ENCODE data around the gene TNS1. TPM values are rescaled to one million over a fixed set of nuclear protein-coding genes. Genes with fewer than 3 reads are reported as not detected.
A peak's percentile ranks its signal among the peaks of the same experiment; 100 is the strongest.

The TNS1 gene
- total and polyA plus RNA-seq, 7 donors = 73.4 to 742 (median 276) TPM

DNA sequence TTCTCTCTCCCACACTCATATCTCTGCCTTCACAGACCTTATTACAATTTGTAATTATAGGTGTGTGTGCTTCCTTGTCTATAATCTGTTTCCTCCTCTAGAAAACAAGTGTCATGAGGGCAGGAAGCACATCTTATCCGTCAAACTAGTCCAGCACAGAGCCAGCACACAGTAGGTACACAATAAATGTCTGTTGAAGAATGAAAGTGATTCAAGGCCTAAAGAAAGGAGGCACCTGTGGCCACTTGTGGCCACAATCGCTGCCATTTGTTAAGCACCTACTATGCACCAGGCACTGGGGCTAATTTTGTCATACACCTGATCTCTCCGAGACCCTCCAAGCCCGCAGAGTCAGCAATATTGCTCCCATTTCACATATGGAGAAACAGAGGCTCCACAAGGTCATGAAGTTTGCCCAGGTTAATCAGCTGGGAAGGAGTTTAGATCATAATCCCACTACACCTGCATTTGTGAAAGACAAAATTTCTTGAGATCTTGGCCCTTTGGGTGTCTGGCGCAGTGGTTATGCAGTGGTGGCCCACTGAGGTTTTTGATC lies 78.4 kb downstream of the TNS1 start:
- peaks cover 88% of the 10 kb centered on the region for H3K4me1 ChIP-seq
- no peaks in the 10 kb centered on the region for H3K27me3 ChIP-seq (ENCODE audit: insufficient read depth in 3 of 3, low read length in 2 of 3)
- TF ChIP-seq, protein P1, sequence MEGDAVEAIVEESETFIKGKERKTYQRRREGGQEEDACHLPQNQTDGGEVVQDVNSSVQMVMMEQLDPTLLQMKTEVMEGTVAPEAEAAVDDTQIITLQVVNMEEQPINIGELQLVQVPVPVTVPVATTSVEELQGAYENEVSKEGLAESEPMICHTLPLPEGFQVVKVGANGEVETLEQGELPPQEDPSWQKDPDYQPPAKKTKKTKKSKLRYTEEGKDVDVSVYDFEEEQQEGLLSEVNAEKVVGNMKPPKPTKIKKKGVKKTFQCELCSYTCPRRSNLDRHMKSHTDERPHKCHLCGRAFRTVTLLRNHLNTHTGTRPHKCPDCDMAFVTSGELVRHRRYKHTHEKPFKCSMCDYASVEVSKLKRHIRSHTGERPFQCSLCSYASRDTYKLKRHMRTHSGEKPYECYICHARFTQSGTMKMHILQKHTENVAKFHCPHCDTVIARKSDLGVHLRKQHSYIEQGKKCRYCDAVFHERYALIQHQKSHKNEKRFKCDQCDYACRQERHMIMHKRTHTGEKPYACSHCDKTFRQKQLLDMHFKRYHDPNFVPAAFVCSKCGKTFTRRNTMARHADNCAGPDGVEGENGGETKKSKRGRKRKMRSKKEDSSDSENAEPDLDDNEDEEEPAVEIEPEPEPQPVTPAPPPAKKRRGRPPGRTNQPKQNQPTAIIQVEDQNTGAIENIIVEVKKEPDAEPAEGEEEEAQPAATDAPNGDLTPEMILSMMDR (IDR thresholded peaks at IDR 0.05) = no peak
- intact Hi-C loops (cut with DNase I) = no loop called here
- H3K9me3 ChIP-seq = no peaks in the 10 kb centered on the region
- WGBS, 3 donors = 76 to 90% (median 80%) methylated on average over 5 of the region's 5 CpGs
- DNase-seq (no peak), ATAC-seq (no peak)
- peak overlapping the region; percentile 97 for H3K27ac ChIP-seq
- H3K4me3 ChIP-seq = no peak overlapping the region
- no peaks in the 10 kb centered on the region for H3K36me3 ChIP-seq (ENCODE audit: insufficient read depth in 1 of 2, low read depth in 1 of 2)

DNA sequence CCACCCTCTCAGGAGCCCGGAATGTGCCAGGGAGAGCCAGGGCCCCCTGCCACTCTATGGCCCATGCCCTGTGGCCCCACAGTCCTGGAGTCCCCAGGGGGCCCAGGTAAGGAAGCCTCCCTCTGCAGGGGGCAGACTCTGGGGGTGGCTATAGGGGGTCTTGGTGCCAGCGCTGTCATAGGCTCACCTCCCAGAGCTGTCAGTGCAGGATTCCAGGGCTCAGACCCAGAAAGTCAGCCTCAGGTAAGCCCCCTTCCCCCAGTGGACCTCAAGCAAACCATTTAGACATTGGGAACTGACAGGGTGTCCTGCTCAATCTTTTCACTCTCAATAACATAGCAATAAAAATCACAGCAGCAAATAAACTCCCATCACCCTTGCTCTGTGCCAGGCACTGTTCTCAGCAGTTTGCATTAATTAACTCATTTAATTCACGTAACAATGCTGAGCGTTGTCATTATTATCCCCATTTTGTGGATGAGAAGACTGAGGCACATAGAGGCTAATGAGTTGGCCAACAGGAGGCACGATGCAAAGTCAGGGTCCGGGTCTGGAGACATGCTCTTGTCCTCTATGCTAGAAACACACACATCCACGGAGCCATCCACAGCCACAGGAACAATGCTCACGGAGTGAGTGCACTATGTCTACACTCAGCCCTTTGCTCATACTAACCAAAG lies 79.6 kb downstream of the TNS1 start:
- H3K9me3 ChIP-seq = no peaks in the 10 kb centered on the region
- H3K4me1 ChIP-seq = peaks cover 86% of the 10 kb centered on the region
- H3K27me3 ChIP-seq (ENCODE audit: insufficient read depth in 3 of 3, low read length in 2 of 3) = no peaks in the 10 kb centered on the region
- 81 to 91% (median 86%) methylated on average over 8 of the region's 8 CpGs for WGBS, 3 donors
- ATAC-seq (no peak), DNase-seq (peak in 1 of 2 donors; percentile 12)
- no peak overlapping the region for H3K4me3 ChIP-seq
- H3K27ac ChIP-seq = peak overlapping the region; percentile 97
- H3K36me3 ChIP-seq (ENCODE audit: insufficient read depth in 1 of 2, low read depth in 1 of 2) = no peaks in the 10 kb centered on the region
- intact Hi-C loops (cut with DNase I) = no loop called here
- TF ChIP-seq, protein P1 (IDR thresholded peaks at IDR 0.05) = no peak

GRCh38 chr2:217922101-217923006 lies 80.4 kb downstream of the TNS1 start:
- peak overlapping the region; percentile 8 for H3K4me3 ChIP-seq
- DNase-seq (peak; percentile 57 to 78), ATAC-seq (peak; percentile 48 to 64 (median 50))
- WGBS, 3 donors = 25 to 45% (median 36%) methylated on average over 16 to 19 of the region's 19 CpGs
- intact Hi-C loops (cut with DNase I) = no loop called here
- H3K27me3 ChIP-seq (ENCODE audit: insufficient read depth in 3 of 3, low read length in 2 of 3) = no peaks in the 10 kb centered on the region
- no peaks in the 10 kb centered on the region for H3K9me3 ChIP-seq
- peak overlapping the region; percentile 97 for H3K27ac ChIP-seq
- TF ChIP-seq, protein P1 (IDR thresholded peaks at IDR 0.05) = peak; percentile 37
- peaks cover 84% of the 10 kb centered on the region for H3K4me1 ChIP-seq
- H3K36me3 ChIP-seq (ENCODE audit: insufficient read depth in 1 of 2, low read depth in 1 of 2) = no peaks in the 10 kb centered on the region

GRCh38 chr2:217920879-217921603 lies 81.8 kb downstream of the TNS1 start:
- TF ChIP-seq, protein P1 (IDR thresholded peaks at IDR 0.05) = no peak
- peak; percentile 73 to 86 for DNase-seq
- H3K9me3 ChIP-seq = no peaks in the 10 kb centered on the region
- H3K36me3 ChIP-seq (ENCODE audit: insufficient read depth in 1 of 2, low read depth in 1 of 2) = no peaks in the 10 kb centered on the region
- H3K27ac ChIP-seq = peak overlapping the region; percentile 97
- WGBS, 3 donors = 13 to 37% (median 16%) methylated on average over 8 of the region's 8 CpGs
- intact Hi-C loops (cut with DNase I) = loop anchor here in 1 of 2 donors (2.0 kb wide), 1 partner anchor 16 kb away; no protein-coding TSS in a partner anchor
- peak overlapping the region; percentile 50 for H3K4me3 ChIP-seq
- no peaks in the 10 kb centered on the region for H3K27me3 ChIP-seq (ENCODE audit: insufficient read depth in 3 of 3, low read length in 2 of 3)
- ATAC-seq = peak; percentile 91 to 95 (median 92)
- peaks cover 85% of the 10 kb centered on the region for H3K4me1 ChIP-seq
